Germinal center (tissue), 1 donor: Measurements from ENCODE around the gene TMEM259.
"Not testable (repeated sequence)": the region's sequence is repeated elsewhere in the genome, so short reads cannot be mapped to it uniquely, and the experiment has no call there.

Source experiments
- DNase-seq: peaks from one replicate; pipeline ENCODE4 v3.0.0; 2012; ENCODE audit warnings: mixed read lengths, low spot score

TMEM259 gene

DNA sequence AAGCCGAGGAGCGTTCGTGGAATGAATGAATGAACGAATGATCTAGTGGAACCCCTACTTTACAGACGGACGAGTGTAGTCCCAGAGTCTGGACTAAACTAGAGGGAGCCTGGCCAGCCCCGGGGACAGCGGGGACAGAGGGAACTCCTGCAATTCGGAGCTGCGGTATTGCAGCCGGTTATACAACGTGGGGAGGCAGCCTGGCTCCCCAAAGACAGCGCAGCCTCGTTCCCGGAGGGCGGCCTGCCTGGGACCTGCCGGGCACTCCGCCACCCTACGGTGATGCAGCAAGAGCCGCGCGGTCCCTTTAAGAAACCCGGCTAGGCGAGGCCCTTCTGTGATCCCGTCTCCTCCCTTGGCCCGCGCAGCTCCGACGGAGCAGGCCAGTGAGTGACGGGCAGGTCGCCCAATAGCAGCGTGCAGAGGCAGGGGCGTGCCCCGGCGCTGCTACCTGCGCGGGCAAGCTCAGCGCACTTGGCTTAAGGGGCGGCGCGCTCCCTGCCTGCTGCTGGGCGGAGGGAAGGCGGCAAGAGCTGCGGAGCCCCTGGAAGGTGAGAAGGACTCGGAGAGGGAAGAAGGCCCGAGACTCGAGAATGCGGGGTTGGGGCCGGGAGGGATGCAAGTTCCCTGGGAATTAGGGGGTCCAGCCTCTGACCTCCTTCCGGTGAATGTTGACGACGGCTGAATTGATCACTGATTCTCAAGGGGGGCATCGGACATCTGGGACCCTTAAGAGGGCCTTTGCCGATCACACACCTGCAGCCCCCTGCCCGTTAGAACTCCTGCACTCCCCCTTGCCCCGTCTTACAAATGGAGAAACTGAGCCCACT lies 18.9 kb upstream of the TMEM259 start, which contains the start of gene ABCA7:
ABCA7 (plus strand) TSS at position 462 of the 830 bp plus-strand sequence. CDS start 1,255 bp downstream, outside the sequence.
- peak; percentile 93 for DNase-seq

DNA sequence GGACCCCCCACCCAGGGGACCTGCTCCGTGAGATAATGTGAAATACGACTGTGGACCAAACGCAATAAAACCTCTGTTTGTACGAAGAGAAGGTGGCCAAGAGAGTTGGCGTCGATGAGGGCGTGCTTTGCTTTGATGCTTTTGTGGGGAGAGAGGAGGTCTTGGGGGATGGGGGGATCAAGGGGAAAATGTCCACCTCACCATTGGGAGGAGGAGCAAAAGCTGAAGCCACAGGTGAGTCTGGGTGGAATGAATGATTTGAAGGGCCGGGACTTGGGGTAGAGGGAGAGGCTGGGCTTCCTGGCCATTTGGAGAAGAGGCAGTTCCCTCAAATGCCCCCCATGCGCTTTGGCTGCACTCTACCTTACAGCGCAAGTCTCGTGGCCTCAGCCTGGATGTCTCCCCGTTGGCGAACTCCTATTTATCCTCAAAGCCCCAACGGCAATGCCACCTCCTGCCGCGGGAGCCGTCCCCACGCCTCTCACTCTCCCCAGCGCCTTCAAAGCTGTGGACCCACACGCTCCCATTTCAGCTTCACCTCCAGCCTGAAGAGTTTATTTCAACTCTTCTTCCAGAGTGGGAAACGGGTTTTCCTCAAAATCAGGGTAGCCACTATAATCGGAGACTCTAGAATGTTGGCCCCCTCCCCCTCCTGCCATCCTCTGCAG lies 18.2 kb upstream of the TMEM259 start:
- DNase-seq, result no peak

DNA sequence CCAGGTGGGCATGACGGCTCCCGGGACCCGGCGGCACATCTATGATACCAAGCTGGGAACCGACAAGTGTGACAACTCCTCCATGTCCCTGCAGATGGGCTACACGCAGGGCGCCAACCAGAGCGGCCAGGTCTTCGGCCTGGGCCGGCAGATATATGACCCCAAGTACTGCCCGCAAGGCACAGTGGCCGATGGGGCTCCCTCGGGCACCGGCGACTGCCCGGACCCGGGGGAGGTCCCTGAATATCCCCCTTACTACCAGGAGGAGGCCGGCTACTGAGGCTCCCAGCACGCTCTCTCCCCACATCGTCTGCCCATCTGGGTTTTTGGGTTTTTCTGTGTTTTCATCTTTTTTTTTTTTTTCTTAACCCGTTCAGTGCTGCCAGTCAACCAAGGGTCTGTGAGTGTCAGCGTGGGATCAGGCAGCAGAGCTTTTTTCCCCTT lies 16.7 kb upstream of the TMEM259 start:
- no peak for DNase-seq

DNA sequence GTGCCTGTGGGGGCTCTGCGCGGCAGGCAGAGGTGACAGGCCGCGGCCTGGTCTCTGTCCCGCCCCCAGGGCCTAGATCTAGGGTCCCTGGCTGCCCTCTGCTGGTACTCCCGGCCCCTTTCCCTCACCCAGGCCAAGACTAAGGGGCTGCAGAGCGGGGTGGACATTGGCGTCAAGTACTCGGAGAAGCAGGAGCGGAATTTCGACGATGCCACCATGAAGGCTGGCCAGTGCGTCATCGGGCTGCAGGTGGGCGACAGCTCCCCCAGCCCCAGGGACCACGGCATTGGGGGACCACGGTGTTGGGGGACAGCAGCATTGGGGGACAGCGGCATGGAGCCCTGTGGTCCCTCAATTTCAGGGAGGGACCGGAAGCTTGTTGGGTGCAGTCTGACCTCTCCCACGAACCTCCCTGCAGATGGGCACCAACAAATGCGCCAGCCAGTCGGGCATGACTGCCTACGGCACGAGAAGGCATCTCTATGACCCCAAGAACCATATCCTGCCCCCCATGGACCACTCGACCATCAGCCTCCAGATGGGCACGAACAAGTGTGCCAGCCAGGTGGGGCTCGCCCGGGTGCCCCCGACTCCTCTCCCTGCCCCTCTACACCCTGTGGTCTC lies 15.2 kb upstream of the TMEM259 start:
- DNase-seq, result no peak

DNA sequence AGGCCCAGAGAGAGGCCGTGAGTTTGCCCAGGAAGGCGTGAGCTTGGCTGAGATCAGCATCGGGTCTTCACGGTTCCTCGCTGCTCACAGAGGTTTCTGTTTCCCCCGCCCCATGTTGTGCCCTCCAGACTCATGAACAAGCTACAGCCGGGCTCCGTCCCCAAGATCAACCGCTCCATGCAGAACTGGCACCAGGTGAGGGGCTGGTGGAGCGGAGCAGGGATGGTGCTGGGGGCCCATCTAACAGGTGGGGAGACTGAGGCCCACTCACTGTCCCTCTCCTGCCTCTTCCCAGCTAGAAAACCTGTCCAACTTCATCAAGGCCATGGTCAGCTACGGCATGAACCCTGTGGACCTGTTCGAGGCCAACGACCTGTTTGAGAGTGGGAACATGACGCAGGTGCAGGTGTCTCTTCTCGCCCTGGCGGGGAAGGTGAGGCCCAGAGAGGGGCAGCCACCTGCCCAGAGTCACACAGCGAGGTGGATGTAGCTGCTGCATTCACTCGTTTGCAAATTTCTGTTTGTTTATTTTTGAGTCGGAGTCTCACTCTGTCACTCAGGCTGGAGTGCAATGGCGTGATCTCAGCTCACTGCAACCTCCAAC lies 11.4 kb upstream of the TMEM259 start:
- no peak for DNase-seq

DNA sequence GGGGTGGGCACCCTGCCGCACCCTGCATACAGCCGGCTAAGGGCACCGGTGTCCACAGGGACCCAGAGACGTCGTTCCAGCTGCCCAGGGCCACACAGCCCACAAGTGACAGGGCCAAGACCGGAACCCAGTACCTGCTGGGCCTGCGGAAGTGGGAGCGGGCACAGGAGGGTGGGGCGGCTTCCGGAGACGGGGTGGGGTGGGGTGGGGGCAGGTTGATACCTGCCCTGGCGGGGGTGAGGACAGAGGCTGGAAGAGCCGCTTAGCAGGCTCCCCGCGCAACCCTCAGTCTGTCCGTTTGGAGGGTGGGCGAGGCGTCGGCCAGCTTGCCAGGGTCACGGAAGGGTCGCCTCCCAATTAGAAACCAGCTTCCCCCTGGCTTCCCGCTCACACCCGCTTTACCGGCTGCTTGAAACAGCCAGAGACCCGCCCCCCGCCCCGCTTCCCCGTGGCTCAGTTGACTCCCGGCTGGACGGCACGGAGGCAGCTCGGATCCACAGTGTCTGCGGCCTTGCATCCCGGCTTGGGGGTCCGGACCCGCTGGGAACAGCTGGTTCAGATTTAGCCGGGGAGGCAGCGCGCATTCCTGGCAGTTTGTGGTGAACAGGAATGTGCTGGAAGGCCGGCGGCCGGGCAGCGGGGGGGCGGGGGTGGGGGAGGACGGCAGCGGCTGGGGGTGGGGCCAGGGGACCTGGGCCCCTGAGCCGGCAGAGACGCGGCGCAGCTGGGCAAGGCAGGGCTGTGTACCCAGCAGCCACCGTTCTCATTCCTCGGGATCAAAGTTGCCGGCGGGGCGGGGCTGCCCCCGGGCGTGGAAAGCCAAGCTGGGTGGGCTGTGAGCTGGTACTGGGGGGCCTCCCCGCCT lies 7.4 kb upstream of the TMEM259 start:
- peak; percentile 64 for DNase-seq

DNA sequence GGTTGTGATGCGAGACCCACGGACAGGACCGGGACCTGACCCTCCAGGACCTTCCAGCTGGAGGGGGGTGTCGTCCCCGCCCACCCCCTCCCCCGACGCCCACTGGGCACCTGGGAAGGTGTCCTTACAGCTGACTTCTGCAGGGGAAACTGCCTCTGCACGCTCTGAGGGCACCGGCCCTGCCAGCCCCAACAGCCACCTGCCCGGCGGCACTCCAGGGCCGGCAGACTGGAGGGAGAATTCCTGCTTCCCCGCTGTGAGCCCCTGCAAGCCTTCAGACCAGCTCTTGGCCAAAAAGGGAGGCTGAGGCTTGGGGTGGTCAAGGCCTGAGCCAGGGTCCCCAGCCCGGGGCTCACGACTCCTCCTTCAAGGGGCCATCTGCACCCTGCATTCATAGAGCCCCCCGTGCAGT lies 6.7 kb upstream of the TMEM259 start:
- peak; percentile 45 for DNase-seq

DNA sequence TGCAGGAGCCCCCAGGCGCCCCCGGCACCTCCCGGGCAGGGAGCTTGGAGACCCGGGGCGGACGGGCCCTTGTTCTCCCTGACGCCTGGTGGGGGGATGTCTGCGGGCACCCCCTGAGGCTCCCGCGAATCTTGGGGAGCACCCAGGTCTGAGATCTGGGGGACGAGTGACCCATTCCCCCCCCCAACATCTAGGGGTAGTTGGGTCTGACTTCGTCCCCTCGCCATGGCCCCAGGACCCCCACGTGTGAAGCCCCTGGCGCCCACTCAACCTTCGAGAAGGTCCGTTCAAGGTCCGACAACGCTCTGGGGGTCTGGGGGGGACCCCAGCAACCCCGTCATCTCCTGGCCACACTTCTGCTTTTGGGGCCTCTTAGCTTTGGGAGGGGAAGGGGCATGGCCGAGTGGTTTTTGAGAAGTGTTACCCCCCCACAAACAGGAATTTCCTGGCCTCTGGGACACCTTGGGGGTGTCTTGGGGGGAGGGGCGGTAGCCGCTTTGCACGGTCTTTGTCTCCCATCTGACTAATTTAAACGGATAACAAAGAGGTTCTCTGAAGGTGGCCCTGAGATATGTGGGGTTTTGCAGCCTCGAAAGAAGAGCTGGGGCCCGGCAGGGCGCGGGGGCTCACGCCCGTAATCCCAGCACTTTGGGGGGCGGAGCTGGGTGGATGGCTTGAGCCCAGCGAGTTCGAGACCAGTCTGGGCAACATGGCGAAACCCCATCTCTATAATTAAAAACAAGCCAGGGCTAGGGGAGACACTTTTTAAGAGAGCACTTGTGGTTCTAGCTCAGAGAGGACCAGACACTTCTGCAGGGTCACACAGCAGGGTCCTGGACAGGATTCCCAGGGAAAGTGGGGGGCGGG lies 6.1 kb upstream of the TMEM259 start:
- peak; percentile 47 for DNase-seq

DNA sequence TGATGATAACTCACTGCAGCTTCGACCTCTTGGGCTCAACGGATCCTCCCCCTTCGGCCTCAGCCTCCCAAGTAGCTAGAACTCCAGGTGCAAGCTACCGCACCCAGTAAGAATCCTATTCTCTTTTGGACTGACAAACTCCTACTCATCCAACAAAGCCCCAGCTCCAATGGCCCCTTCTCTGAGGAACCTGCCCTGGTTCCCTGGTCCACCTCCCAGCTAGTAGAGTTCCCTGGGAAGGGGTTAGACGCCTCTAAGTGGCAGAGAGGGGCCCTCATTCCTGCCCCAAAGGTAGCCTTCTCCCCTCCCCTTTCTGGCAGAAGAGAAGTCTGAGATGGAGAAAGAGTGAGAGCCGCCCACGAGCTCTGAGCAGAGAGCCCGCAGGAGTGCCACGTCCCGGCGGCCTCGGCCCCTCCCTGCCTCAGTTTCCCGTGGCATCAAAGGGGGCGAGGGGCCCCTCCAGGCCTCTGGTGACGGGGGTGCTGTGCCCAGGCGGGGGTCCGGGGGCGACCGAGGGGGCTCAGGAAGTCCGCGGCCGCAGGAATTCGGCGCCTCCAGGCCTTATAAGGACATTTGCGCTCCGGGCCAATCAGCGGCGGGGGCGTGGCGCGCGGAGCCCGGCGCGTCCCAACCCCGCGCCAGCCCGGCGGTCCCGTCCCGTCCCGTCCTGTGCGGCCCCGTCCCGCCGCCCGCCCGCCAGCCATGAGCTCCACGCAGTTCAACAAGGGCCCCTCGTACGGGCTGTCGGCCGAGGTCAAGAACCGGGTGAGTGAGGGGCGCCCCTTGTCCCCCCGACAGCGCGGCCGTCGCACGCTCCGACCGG lies 5.2 kb upstream of the TMEM259 start, which contains the start of gene CNN2:
CNN2 (plus strand) TSS at position 649 of the 823 bp plus-strand sequence; CDS start at position 703, 54 bp downstream.
- DNase-seq, result peak; percentile 85

DNA sequence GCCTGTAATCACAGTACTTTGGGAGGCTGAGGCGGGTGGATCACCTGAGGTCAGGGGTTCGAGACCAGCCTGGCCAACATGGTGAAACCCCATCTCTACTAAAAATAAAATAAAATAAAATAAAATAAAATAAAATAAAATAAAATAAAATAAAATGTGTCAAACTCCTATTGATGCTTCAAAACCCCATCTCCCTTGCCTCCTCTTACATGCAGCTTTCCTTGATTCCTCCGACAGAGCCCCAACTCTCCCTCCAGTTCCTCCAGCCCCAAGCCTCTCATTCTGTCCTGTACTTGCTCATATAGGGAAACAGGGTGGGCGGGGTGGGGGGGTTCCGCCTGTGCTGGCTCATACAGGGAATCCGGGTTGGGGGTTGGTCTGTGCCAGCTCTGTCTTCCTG lies 4.2 kb upstream of the TMEM259 start:
- DNase-seq, result not testable (repeated sequence)

DNA sequence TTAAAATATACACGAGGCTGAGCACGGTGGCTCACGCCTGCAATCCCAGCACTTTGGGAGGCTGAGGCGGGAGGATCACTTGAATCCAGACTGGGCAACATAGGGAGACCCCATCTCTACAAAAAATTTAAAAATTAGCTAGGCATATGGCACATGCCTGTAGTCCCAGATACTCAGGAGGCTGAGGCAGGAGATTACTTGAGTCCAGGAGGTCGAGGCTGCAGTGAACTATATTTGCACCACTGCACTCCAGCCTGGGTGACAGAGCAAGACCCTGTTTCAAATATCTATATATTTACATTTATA lies 2.9 kb upstream of the TMEM259 start:
- not testable (repeated sequence) for DNase-seq

DNA sequence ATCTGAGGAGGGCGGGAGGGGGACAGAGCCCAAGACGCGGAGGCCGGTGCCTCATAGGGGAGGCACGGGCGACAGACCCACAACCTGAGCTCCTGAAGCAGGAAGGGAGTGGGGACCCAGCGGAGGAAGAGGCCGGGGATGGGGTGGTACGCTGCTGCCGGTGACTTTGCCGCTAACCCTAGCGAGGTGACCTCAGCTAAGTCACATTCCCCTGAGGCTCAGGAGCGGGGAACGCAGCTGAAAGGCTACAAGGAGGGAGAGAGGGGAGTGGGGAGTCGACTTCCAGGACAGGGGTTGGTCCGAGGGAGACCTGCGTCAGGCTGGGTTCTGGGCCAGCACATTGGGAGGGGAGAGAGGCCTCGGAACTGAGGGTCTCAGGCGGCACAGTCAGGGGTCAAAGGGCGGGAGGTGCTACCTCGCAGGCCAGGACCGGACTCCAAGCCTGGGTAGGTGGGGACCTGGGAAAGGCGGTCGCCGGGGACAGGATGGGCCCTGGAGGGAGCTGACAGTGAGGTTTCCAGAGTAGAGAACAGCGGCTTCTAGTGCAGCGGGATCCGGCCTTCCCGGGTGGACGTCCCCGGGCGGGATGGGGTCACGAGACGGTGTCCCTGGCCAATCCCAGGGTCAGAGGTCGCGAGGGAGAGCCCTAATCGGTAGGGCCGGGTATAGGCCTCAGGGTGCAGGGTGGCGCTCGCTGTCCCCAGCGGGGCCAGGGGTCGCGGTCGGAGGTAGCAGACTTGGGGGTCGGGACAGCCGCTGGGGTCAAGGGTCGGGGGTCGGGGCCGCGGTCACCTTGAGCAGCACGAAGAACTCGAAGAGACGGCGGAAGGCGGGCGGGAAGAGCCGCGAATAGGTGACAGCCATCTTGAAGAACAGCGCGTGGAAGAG lies 699 bp downstream of the TMEM259 start:
- no peak for DNase-seq

DNA sequence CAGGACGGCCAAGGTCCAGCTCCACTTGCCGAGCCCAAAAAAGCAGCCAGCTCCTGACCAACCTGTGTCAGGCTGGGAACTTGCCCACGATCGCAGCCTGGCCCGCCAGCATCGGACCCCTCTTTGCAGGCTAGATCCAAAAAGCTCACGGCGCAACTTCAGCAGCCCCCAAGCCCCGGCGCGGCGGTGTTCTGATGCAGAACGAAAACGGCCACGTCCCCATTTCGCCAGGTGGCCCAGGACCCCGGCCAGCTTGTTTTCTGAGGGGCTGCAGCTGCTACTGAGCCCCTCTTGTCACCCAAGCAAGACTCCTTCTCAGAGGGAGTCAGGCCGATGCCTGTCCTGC lies 1.3 kb downstream of the TMEM259 start:
- DNase-seq, result no peak

DNA sequence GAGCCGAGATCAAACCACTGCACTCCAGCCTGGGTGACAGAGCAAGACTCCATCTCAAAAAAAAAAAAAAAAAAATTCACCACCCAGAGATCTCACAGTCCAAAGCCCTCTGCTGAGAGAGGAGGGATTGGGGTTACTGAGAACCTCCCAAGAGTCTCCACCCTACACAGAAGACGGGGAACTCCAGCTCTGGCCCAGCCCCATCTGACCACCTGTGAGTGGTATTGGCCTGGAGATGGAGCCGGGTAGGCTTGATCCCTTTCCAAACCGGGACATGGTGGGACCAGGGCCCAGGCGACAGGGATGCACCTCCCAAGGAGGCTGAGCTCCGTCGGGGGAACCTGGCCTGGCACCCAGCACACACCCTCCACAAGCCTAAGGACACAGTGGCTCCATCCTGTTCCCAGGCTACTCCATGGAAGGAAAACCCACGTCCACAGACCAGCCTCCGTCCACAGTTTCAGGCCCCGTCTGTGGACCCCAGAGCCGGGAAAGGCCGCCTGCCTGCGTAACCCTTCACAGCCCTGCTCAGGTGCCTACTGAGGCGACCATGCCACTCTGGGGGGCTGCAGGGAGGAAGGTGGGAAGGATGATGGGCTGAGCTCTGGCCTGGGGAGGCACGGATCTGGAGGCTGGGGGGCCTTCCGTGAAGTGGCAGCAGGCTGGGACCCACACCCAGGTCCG lies 1.8 kb downstream of the TMEM259 start:
- DNase-seq, result no peak

DNA sequence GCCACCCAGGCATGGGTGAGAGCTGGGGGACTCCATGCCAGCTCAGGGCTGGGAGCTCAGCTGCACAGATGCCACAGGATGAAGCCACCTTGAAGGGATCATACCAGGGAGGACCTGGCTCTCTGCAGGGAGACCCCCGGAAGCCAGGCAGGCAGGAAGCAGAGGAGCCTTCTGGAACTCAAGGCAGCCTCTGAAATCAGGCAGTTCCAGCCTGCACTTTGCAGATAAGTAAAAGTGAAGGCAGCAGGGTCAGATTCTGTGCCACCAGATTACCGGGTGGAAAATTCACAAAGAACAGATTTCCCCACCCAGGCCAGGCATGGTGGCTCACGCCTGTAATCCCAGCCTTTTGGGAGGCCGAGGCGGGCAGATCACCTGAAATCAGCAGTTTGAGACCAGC lies 2.5 kb downstream of the TMEM259 start:
- no peak for DNase-seq

DNA sequence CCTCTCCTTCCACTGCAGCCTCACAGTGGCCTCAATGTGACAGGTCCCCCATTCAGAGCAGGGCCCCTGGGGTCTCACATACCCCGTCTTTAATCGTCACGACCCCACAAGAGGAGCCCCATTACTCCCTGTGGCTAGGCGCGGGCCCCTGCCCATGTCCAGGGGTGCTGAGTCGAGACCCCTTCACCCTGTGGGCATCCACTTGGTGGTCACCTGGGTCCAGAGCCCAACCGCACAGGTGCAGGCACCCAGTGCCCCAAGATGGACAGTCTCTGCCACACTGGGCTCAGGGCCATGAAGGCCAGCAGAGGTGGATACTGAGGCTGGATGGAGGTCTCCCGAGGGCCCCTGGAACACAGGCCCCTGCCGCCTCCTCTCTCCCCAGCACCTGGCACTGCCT lies 3.0 kb downstream of the TMEM259 start:
- no peak for DNase-seq

DNA sequence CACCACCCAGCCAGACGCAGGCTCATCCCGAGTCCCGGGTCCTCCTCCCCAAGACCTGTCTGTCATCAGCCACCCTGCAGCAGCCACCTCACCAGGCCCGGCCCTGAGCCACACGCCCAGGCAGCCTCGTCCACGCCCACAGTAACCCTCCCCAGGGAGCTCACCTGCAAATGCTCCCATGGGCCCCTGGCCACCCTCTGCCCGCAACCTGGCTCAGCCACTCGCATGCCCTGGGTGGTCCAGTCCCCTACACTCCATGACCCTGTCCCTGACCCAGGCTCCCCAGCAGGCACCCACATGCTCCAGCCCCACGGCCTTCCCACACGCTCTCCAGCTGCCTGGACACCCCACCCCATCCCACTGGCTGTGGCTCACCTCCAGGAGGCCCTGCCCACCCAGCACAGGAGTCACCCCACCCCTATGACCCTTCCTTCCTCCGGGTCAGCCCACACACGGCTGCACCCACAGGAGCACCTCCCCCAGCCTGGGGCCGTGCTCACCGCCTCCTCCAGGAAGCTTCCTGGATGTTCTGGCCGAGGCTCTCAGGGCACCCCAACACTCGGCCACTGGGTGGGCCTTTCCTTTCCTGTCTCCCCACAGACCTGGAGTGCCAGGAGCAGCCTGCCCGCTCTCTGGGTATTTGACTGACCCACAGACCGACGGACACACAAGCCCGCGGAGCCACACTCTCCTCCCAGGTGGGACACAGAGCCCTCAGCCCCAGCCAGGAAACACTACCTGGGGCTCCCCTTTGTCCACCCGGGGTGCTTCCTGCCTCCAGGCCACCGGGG lies 3.6 kb downstream of the TMEM259 start:
- DNase-seq, result no peak
